ENCODE results near the gene AIMP2.

- TF ChIP-seq, protein P1, sequence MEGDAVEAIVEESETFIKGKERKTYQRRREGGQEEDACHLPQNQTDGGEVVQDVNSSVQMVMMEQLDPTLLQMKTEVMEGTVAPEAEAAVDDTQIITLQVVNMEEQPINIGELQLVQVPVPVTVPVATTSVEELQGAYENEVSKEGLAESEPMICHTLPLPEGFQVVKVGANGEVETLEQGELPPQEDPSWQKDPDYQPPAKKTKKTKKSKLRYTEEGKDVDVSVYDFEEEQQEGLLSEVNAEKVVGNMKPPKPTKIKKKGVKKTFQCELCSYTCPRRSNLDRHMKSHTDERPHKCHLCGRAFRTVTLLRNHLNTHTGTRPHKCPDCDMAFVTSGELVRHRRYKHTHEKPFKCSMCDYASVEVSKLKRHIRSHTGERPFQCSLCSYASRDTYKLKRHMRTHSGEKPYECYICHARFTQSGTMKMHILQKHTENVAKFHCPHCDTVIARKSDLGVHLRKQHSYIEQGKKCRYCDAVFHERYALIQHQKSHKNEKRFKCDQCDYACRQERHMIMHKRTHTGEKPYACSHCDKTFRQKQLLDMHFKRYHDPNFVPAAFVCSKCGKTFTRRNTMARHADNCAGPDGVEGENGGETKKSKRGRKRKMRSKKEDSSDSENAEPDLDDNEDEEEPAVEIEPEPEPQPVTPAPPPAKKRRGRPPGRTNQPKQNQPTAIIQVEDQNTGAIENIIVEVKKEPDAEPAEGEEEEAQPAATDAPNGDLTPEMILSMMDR (conservative IDR thresholded peaks at IDR 0.05) = no peak
- no peak for TF ChIP-seq EZH2 (IDR thresholded peaks at IDR 0.05; ENCODE audit: low read depth)
Measured at GRCh38 chr7:6016653-6016966, 7.5 kb downstream of the AIMP2 start.
